Activated CD4-positive, alpha-beta T cell treated with anti-CD3 and anti-CD28 coated beads, Interleukin-2, amount 10 ng/mL, durations not matched to agents 7 days and 5 days (primary cell): ENCODE data around the gene PET117. TPM values are rescaled to one million over a fixed set of nuclear protein-coding genes. Genes with fewer than 3 reads are reported as not detected.
"Not testable (repeated sequence)": the region's sequence is repeated elsewhere in the genome, so short reads cannot be mapped to it uniquely, and the experiment has no call there.

ENCODE experiments used
- CTCF ChIA-PET: fragments of 350-600 bp; sonication (Branson Sonifier 250); formaldehyde crosslinking; loops from one replicate; lab custom pipeline; 2021; ENCODE audit warnings: antibody characterized with exemption; lab: Charles Lee
- POLR2A ChIA-PET: fragments of 350-600 bp; sonication (Branson Sonifier 250); formaldehyde crosslinking; loops from one replicate; lab custom pipeline; 2021; ENCODE audit warnings: antibody characterized with exemption; lab: Charles Lee
- DNase-seq: peaks from one replicate; pipeline ENCODE4 v3.0.0-alpha.2; 2020
- H3K27ac Mint-ChIP-seq: one replicate; pipeline ENCODE4 v1.8.0; 2021; ENCODE audit warnings: mild to moderate bottlenecking, moderate library complexity, mixed read lengths
- H3K27me3 Mint-ChIP-seq: one replicate; pipeline ENCODE4 v1.8.0; 2021; ENCODE audit warnings: mixed read lengths
- H3K36me3 Mint-ChIP-seq: one replicate; pipeline ENCODE4 v1.8.0; 2021; ENCODE audit warnings: low read depth, mixed read lengths
- H3K4me1 Mint-ChIP-seq: one replicate; pipeline ENCODE4 v1.8.0; 2021; ENCODE audit warnings: mixed read lengths
- H3K4me3 Mint-ChIP-seq: one replicate; pipeline ENCODE4 v1.8.0; 2021; ENCODE audit warnings: mild to moderate bottlenecking, moderate library complexity, mixed read lengths
- H3K9me3 Mint-ChIP-seq: one replicate; pipeline ENCODE4 v1.8.0; 2021; ENCODE audit warnings: mixed read lengths
- total RNA-seq, 2 experiments: library from RNA; stranded (reverse); gene quantifications; one replicate each; pipeline ENCODE4 v1.2.3, GENCODE V29; 2021

PET117 gene
- total RNA-seq, 2 experiments from 2014 or later = 13.9 to 14.0 TPM

DNA sequence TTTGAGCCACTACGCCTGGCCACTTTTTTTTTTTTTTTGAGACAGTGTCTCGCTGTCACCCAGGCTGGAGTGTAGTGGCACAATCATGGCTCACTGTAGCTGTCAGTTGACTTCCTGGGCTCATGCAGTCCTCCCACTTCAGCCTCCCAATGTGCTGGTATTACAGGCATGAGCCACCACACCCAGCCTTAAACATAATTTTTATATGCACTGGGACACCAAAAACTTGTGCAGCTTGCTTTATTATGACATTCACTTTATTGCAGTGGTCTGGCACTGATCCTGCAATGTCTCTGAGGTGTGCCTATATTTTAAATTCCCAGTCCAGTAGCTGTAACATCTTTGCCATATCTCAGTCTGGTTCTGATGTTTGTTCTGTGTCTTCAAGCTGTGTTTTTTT is 34.7 kb downstream of the PET117 start:
- ChIA-PET CTCF (interaction anchor here (2.0 kb wide), 1 partner anchor 16 kb away, joined by 6 read pairs; no protein-coding TSS in a partner anchor), POLR2A (no interaction called here)

DNA sequence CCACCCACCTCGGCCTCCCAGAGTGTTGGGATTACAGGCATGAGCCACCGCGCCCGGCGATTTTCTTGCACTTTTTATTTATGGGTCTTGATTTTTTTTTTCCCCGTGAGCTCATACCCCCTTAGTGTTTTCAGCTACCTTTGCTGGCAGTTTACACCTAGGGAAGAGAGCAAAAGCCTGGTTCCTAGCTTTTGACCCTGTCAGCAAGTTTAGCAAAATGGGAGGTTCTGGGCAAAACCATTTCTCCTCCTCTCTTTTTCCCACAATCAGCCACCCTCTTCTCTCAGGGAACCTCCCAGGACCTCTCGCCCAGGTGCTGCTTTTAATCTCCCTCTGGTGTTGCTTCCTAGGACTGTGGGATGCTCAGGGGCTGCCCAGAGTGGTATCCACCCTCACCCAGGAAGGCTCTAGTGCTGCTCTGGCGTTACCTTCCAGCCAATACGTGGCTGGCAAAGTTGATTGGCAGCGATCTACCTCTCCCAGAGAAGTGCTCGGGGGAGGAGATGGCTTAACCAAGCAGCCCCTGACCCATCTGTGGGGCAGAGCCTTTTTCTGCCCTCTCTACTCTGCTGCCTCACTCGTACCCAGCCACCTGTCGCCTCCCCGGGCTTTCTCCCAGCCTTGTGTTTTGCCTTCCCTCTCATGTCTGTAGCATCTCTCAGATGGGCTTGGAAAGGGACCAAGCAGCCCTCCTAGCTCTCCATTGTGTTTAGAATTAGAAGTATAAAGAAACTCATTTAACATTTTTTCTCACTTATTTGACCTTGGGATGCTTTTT is 37.4 kb downstream of the PET117 start:
- Mint-ChIP-seq H3K36me3 (peaks cover 60% of the 10 kb centered on the region), H3K4me3 (no peak overlapping the region), H3K27ac (no peak overlapping the region), H3K9me3 (peaks cover 4% of the 10 kb centered on the region), H3K27me3 (no peaks in the 10 kb centered on the region), H3K4me1 (peaks cover 3% of the 10 kb centered on the region)
- no peak for DNase-seq
- CTCF ChIA-PET = interaction anchor here (0.9 kb wide), 1 partner anchor 7 kb away, joined by 3 read pairs; no protein-coding TSS in a partner anchor
- POLR2A ChIA-PET = no interaction called here

More for the DNA sequence above, 34.7 kb downstream of the PET117 start:
- Mint-ChIP-seq H3K4me1 (peaks cover 6% of the 10 kb centered on the region), H3K9me3 (peaks cover 1% of the 10 kb centered on the region), H3K27me3 (no peaks in the 10 kb centered on the region), H3K4me3 (no peak overlapping the region), H3K36me3 (peaks cover 55% of the 10 kb centered on the region), H3K27ac (no peak overlapping the region)
- DNase-seq = no peak

DNA sequence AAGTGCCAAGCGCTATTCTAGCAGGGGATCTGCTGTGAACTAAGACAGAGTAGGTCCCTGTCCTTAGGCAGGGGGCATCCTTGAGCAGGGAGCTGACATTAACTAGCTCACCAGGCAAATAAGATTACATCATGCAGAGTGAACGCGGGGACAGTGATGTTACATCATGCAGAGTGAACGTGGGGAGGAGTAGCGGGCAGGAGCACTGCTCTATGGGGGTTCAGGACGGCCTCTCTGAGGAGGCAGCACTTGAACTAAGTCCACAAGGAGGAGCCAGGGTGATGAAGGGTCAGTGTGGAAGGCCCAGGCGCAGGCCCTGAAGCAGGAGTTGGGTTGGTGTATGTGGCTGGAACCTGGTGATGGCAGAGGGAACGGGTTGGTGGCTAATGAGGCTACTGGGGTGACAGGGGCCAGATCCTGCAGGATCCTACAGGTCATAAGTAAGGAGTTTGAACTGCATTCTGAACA is 38.7 kb downstream of the PET117 start:
- Mint-ChIP-seq H3K27me3 (no peaks in the 10 kb centered on the region), H3K4me3 (no peak overlapping the region), H3K27ac (no peak overlapping the region), H3K9me3 (peaks cover 10% of the 10 kb centered on the region), H3K36me3 (peaks cover 58% of the 10 kb centered on the region), H3K4me1 (peaks cover 3% of the 10 kb centered on the region)
- no peak for DNase-seq
- POLR2A ChIA-PET = no interaction called here
- CTCF ChIA-PET = no interaction called here

DNA sequence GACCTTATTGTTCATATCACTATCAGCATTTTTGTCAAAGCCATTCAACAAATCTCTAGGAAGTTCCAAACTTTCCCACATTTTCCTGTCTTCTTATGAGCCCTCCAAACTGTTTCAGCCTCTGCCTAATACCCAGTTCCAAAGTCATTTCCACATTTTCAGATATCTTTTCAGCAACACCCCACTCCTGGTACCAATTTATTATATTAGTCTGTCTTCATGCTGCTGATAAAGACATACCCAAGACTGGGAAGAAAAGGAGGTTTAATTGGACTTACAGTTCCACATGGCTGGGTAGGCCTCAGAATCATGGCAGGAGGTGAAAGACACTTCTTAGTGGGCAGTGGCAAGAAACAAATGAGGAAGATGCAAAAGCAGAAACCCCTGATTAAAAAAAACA is 42.7 kb downstream of the PET117 start:
- H3K4me1 Mint-ChIP-seq, H3K27me3 Mint-ChIP-seq, H3K27ac Mint-ChIP-seq, H3K4me3 Mint-ChIP-seq, POLR2A ChIA-PET, DNase-seq: not testable (repeated sequence)
- Mint-ChIP-seq H3K36me3 (peaks cover 67% of the 10 kb centered on the region), H3K9me3 (peaks cover 10% of the 10 kb centered on the region)
- CTCF ChIA-PET = interaction anchor here (0.8 kb wide), 1 partner anchor 11 kb away, joined by 3 read pairs; no protein-coding TSS in a partner anchor

DNA sequence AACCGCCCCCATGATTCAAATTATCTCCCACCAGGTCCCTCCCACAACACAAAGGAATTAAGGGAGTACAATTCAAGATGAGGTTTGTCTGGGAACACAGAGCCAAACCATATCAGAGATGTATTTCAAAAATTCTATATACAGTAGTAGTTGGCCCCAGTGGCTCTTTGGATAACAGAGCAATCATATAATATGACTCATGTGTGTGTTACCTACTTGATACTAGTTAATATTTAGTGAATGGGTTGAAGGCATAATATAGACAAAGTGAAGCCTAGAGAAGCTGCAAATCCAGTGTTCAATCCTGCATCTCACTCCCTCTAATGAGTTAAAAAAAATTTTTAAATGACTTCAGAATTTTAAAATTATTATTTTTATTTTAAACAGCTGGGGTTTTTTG is 43.2 kb downstream of the PET117 start:
- ChIA-PET POLR2A (no interaction called here), CTCF (interaction anchor here (0.8 kb wide), 1 partner anchor 11 kb away, joined by 3 read pairs; no protein-coding TSS in a partner anchor)
- Mint-ChIP-seq H3K4me3 (no peak overlapping the region), H3K9me3 (peaks cover 10% of the 10 kb centered on the region), H3K4me1 (no peaks in the 10 kb centered on the region), H3K36me3 (peaks cover 66% of the 10 kb centered on the region), H3K27me3 (no peaks in the 10 kb centered on the region), H3K27ac (no peak overlapping the region)
- DNase-seq = no peak

DNA sequence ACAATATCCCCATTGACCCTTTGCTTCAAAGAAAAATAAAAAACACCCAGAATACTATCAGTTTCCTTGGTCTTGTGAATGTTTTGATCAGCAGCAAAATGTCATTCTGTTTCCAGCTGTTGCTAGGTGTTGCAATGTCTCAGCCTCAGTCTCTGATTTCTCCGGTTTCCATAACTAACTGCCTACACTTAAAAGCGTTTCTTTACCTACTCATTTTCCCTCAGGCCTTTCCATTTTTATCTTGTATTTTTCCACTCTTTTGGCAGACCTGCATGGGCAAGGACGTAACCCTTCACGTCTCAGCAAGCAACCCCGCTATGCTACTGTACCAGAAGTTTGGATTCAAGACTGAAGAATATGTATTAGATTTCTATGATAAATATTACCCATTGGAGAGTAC is 49.4 kb downstream of the PET117 start:
- ChIA-PET CTCF (interaction anchor here (0.5 to 2.0 kb wide), 2 partner anchors 14 to 49 kb away, joined by 3 to 6 read pairs; no protein-coding TSS in a partner anchor), POLR2A (no interaction called here)
- Mint-ChIP-seq H3K27me3 (no peaks in the 10 kb centered on the region), H3K4me1 (peaks cover 8% of the 10 kb centered on the region), H3K4me3 (no peak overlapping the region), H3K9me3 (no peaks in the 10 kb centered on the region), H3K36me3 (peaks cover 42% of the 10 kb centered on the region), H3K27ac (no peak overlapping the region)
- no peak for DNase-seq

DNA sequence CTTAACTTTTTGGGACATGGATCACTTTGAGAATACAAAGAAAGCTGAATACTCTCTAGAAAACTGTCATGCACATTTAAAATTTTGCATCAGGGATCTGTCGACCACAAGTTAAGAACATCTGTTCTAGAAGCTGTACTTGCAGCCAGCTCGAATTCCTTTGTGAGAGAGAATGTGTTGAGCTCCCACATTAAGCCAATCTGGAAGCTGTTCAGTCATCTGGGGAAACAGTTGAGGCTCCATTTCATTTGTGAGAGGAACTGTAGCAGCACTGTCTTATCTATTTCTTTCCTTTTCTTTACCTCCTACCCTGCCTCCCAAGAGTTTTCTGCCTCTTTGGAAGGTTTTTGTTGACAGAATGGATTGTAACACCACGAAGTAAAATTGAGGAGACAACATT is 50.8 kb downstream of the PET117 start:
- ChIA-PET CTCF (interaction anchor here (0.7 to 2.0 kb wide), 2 partner anchors 15 to 488 kb away, joined by 3 to 6 read pairs; no protein-coding TSS in a partner anchor), POLR2A (no interaction called here)
- Mint-ChIP-seq H3K27ac (no peak overlapping the region), H3K4me3 (no peak overlapping the region), H3K4me1 (peaks cover 8% of the 10 kb centered on the region), H3K36me3 (peaks cover 31% of the 10 kb centered on the region), H3K27me3 (no peaks in the 10 kb centered on the region), H3K9me3 (no peaks in the 10 kb centered on the region)
- DNase-seq = no peak

DNA sequence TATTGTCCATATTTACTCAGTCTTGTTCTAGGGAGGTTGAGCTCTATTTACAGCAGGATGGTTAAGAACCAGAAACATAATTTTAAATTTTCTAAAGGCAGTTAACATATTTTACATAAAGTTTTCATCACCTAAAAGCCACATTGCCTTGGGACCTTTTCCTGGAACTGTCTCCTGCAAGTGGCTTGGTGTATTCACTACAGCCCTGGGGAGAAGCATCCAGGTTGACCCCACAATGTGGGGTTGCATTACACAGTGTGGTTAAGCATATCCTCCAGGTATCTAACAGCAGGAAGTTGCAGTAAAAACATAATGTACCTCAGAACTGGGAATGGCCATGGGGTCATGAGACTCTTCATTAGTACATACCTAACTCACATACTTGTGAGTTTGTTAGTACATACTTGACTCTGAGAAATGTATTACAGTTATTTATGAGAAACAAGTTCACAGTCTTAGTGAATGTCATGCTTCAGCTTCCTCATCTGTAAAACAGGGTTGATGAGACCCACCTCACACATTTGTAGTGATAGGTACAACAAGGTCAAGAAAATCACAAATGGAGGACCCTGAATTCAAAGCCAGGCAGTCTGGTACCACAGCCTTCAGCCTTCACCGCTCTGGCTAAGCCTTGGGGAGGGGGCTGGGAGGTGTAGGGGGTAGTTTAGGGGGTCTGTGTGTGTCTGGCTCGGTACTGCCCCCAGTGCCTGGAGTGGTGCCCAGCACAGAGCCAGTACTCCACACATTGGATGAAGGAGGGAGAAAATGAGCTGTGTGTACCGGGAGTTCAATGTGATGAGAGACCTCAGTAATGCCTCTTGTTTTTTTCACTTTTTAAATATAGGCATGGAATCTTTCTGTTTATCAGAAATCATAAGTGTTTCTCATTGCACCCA is 52.9 kb downstream of the PET117 start:
- H3K27ac Mint-ChIP-seq = no peak overlapping the region
- POLR2A ChIA-PET = no interaction called here
- DNase-seq = no peak
- H3K27me3 Mint-ChIP-seq = no peaks in the 10 kb centered on the region
- H3K36me3 Mint-ChIP-seq = peaks cover 19% of the 10 kb centered on the region
- H3K9me3 Mint-ChIP-seq = no peaks in the 10 kb centered on the region
- H3K4me3 Mint-ChIP-seq = no peak overlapping the region
- CTCF ChIA-PET = interaction anchor here (1.6 kb wide), 1 partner anchor 10 kb away, joined by 3 read pairs; no protein-coding TSS in a partner anchor
- H3K4me1 Mint-ChIP-seq = peaks cover 8% of the 10 kb centered on the region

DNA sequence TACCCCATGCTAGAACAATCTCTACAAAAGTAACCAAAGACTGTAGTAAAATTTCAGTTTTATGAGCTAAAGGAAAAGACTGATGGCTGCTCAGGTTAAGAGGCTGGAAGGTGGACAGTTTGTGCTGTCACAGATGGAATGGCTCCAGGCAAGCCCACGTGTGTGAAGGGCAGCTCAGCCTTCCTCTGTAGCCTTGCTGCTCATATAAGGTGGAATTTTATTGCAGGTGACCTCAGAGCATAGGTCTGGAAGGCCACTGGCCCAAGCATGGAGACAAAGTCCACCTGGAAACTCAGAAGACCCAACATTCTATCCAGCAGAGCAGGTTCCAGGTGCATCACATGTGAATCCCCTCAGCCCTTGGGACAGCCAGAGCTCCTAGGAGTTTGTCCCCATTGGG is 53.6 kb downstream of the PET117 start:
- Mint-ChIP-seq H3K9me3 (no peaks in the 10 kb centered on the region), H3K4me3 (no peak overlapping the region), H3K36me3 (peaks cover 13% of the 10 kb centered on the region), H3K27me3 (no peaks in the 10 kb centered on the region), H3K27ac (no peak overlapping the region), H3K4me1 (peaks cover 8% of the 10 kb centered on the region)
- CTCF ChIA-PET = interaction anchor here (1.6 kb wide), 1 partner anchor 10 kb away, joined by 3 read pairs; no protein-coding TSS in a partner anchor
- no peak for DNase-seq
- POLR2A ChIA-PET = interaction anchor here (0.7 kb wide), 1 partner anchor 110 kb away, joined by 4 read pairs; no protein-coding TSS in a partner anchor

Other genes starting within 250 kb of the PET117 start
- gene SNX5, start 169.1 kb upstream of the PET117 start, total RNA-seq = 100 to 1,000 TPM; 149 to 166 TPM
- gene MGME1, start 168.8 kb upstream of the PET117 start, total RNA-seq = 10 to 100 TPM; 36.8 to 41.5 TPM
- gene OVOL2, start 79.9 kb upstream of the PET117 start, total RNA-seq = not detected
- 10 to 100 TPM; 19.3 to 20.2 TPM for gene KAT14, start within 50 bp of the PET117 start, total RNA-seq
- gene ZNF133, start 150.7 kb downstream of the PET117 start, total RNA-seq = 1 to 10 TPM; 9.2 to 9.4 TPM